ENCODE measurements around the gene CCT5.

The CCT5 gene

DNA sequence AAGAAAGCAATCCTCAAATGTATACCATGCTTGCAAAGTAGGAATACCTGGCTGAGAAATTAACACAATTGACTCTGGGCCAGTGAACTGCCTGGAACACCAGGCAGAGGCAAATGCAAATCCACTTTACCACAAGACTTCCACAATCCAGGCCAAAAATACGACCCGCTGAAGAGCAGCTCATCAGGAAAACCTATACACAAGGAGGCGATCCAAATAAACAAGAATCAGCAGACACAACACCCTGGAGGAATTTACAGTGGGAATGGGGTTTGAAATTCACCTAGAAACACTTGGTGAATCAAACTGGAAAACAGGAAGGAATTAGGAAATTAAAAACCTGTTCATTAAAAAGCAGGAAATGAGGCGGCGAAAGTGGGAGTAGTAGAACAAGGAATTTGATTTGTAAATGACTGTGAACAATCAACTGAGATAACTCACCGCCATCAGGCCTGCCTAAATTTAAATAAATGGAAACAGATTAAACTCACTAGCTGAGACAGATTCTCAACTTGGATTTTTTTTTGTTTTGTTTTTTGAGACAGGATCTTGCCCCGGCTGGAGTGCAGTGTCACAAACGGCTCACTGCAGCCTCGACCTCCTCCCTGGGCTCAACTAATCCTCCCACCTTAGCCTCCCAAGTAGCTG, 41.7 kb downstream of the CCT5 start:
- no peak overlapping the region for H3K4me3 Mint-ChIP-seq
- H3K9me3 Mint-ChIP-seq: peaks cover 4% of the 10 kb centered on the region in 2 donors
- ATAC-seq (replicated peaks): no peak
- no peak overlapping the region for H3K27ac Mint-ChIP-seq
- peaks cover 6 to 7% of the 10 kb centered on the region in 2 donors for H3K4me1 Mint-ChIP-seq
- DNase-seq: no peak
- peaks cover 0 to 3% of the 10 kb centered on the region in 2 donors for H3K36me3 Mint-ChIP-seq
- H3K27me3 Mint-ChIP-seq: peaks cover 16 to 17% of the 10 kb centered on the region in 2 donors

DNA sequence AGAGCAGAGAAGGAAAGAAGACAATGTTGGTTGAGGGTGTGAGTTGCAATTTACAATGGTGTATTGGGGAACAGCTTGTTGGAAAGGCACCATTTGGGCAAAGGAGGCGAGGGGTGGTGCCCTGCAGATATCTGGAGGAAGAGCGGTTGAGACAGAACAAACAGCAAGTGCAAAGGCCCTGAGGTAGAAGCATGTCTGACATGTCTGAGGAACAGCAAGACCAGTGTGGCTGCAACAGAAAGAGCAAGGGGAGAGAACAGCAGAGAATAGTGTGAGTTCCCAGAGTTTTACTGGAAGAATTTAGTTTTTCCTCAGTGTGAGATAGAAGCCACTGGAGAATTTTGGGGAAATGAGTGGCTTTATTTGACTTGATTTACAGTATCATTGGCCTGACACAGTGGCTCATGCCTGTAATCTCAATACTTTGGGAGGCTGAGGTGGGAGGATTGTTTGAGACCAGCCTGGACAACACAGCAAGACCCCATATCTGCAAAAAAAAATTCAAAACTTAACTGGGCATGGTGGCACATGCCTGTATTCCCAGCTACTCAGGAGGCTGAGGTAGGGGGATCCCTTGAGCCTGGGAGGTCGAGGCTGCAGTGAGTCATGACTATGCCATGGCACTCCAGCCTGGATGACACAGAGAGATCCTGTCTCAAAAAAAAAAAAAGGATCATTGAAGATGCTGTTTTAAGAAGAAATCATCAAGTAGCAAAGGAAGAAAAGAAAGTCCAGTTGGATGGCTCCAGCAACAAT, 44.0 kb downstream of the CCT5 start:
- Mint-ChIP-seq H3K9me3 (peaks cover 4% of the 10 kb centered on the region in 2 donors), H3K4me1 (no peaks in the 10 kb centered on the region), H3K27me3 (peaks cover 15 to 16% of the 10 kb centered on the region in 2 donors), H3K27ac (no peak overlapping the region), H3K36me3 (peaks cover 0 to 3% of the 10 kb centered on the region in 2 donors), H3K4me3 (no peak overlapping the region)
- no peak for ATAC-seq (replicated peaks)
- no peak for DNase-seq

DNA sequence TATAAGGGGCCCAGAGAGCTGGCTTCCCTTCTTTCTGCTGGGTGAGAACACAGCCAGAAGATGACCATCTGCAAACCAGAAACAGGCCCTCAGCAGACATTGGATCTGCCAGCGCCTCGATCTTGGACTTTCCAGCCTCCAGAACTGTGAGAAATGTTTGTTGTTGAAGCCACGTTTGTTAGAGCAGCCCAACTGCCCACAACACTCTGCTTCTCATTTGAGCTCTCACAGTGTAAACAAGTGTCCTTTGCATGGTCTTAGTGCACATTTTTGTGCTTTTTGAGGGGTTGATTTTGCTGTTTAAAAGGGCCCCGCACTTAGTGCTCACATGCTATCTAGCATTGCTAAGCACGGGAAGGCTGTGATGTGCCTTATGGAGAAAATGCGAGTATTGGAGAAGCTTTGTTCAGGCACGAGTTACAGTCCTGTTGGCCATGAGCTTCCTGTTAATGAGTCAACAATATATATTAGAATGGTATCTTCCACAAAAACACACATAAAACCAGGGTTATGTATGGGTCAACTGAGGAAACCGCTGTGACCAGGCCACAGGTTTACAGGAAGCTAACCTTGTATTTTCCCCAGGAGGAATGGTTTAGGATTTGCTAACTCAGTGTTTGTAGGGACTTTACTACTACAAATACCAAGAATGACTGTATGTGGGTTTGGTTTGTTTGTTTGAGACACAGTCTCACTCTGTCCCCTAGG, 45.7 kb downstream of the CCT5 start:
- H3K27ac Mint-ChIP-seq: no peak overlapping the region
- no peak overlapping the region for H3K4me3 Mint-ChIP-seq
- ATAC-seq (replicated peaks) (no peak), DNase-seq (no peak)
- H3K4me1 Mint-ChIP-seq: no peaks in the 10 kb centered on the region
- H3K27me3 Mint-ChIP-seq: peaks cover 13% of the 10 kb centered on the region in 2 donors
- peaks cover 0 to 3% of the 10 kb centered on the region in 2 donors for H3K36me3 Mint-ChIP-seq
- H3K9me3 Mint-ChIP-seq: peaks cover 4% of the 10 kb centered on the region in 2 donors

DNA sequence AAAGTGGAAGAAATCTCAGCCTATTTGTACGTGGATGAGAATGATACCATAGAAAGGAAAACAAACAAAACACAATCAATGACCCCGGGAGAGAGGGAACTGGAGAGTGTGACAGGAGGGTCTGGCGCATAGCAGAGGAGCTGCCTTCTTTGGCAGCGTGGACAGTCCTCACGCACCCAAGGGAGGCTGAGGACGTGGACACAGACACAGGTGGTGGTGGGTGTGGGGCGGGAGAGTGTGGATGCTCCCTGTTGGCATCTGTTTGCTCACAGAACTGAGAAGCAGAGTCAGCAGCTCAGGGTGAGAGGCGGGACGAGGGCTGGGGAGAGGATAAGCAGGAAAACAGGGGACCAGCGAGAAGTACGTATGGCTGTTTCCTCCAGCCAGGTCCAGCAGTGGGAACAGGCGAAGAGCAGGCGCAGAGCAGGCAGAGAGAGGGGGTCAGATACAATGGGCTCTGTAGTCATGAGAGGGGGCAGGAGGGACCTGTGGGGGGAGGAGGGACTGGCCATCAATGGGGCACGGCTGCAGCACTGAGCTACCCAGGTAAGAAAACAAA, 47.6 kb downstream of the CCT5 start:
- H3K27ac Mint-ChIP-seq: no peak overlapping the region
- peaks cover 4% of the 10 kb centered on the region in 2 donors for H3K9me3 Mint-ChIP-seq
- no peaks in the 10 kb centered on the region for H3K4me1 Mint-ChIP-seq
- H3K4me3 Mint-ChIP-seq: no peak overlapping the region
- peaks cover 9 to 10% of the 10 kb centered on the region in 2 donors for H3K27me3 Mint-ChIP-seq
- H3K36me3 Mint-ChIP-seq: peaks cover 0 to 3% of the 10 kb centered on the region in 2 donors
- ATAC-seq (replicated peaks): no peak
- no peak for DNase-seq

DNA sequence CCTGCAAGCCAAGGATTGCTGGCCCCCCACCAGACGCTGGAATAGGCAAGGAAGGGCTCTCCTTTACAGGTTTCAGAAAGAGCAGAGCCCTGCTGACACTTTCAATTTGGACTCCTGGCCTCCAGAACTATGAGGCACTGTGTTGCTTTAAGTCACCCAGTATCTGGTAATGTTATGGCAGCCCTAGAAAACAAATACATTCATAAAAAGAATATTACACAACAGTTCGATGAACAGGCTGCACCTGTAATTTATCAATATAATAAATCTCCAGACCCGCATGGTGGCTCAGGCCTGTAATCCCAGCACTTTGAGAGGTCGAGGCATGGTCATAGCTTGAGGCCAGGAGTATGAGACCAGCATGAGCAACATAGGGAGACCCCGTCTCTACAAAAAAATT, 50.2 kb downstream of the CCT5 start:
- H3K27ac Mint-ChIP-seq: no peak overlapping the region
- H3K4me3 Mint-ChIP-seq: no peak overlapping the region
- no peaks in the 10 kb centered on the region for H3K4me1 Mint-ChIP-seq
- no peak for ATAC-seq (replicated peaks)
- H3K27me3 Mint-ChIP-seq: peaks cover 0 to 8% of the 10 kb centered on the region in 2 donors
- H3K36me3 Mint-ChIP-seq: no peaks in the 10 kb centered on the region
- DNase-seq: no peak
- no peaks in the 10 kb centered on the region for H3K9me3 Mint-ChIP-seq

DNA sequence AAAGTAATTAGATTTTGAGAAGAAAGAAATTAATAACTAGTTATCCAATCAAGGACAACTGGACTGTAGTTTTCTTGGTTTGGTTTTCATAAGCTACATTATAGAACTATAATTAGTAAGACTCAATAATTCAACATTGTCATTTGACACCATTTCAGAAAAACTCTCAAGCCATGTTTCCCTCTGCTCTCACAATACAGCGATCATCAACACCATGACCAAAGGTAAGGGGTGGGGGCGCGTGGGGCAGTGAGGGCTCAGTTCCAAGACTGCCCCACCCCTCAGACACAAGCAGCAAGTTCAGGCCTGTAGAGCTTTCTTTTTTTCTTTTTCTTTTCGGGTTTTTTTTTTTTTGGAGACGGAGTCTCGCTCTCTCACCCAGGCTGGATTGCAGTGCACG, 51.2 kb downstream of the CCT5 start:
- H3K4me3 Mint-ChIP-seq: no peak overlapping the region
- no peaks in the 10 kb centered on the region for H3K36me3 Mint-ChIP-seq
- H3K4me1 Mint-ChIP-seq: no peaks in the 10 kb centered on the region
- H3K9me3 Mint-ChIP-seq: no peaks in the 10 kb centered on the region
- peaks cover 9 to 16% of the 10 kb centered on the region in 2 donors for H3K27me3 Mint-ChIP-seq
- H3K27ac Mint-ChIP-seq: no peak overlapping the region
- DNase-seq: no peak
- ATAC-seq (replicated peaks): no peak

DNA sequence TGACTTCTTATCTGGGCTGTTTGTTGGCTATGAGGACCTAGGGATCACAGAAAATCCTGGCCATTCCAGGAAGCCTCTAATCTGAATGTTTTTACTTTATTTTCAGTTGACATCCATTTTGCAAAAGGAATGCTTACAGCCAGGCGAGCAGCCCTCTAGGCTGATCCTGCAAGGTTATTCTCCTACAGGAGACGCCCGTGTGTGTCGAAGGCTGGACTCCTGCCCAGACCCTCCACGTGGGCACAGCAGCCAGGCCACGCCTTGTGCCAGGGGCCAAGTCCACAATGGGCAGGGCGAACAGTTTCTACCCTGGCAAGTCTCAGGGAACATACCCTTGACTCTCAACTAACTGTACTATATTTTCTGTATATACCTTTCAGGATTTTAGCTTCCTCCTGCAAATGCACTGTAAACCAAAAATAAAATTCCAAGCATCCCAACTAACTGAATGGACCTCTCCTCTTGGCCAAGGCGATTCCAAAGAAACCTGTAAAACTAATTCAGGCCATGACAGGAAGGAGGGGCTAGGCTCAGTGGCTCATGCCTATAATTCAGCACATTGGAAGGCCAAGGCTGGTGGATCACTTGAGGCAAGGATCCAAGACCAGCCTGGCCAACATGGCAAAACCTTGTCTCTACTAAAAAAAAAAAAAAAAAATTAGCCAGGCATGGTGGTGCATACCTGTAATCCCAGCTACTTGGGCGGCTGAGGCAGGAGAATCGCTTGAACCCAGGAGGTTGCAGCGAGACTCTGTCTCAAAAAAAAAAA, 51.9 kb downstream of the CCT5 start:
- ATAC-seq (replicated peaks) (no peak), DNase-seq (no peak)
- no peak overlapping the region for H3K27ac Mint-ChIP-seq
- H3K27me3 Mint-ChIP-seq: peaks cover 16 to 19% of the 10 kb centered on the region in 2 donors
- no peaks in the 10 kb centered on the region for H3K36me3 Mint-ChIP-seq
- no peaks in the 10 kb centered on the region for H3K9me3 Mint-ChIP-seq
- H3K4me1 Mint-ChIP-seq: peaks cover 0 to 3% of the 10 kb centered on the region in 2 donors
- H3K4me3 Mint-ChIP-seq: no peak overlapping the region

DNA sequence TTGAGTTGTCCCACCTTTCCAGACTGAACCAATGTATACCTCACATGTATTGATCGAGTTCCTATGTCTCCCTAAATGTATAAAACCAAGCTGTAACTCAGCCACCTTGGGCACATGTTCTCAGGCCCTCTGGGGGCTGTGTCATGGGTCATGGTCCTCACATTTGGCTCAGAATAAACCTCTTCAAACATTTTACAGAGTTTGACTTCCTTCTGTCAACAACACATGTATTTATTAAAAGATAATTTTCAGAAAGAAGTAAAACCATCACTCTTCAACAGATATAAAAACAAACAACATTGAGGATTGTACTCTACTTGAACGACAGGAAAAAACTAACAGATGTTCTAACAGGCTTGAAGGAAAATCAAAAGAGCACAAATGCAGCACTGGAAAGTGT, 53.1 kb downstream of the CCT5 start:
- ATAC-seq (replicated peaks): no peak
- H3K27ac Mint-ChIP-seq: no peak overlapping the region
- H3K27me3 Mint-ChIP-seq: peaks cover 24 to 26% of the 10 kb centered on the region in 2 donors
- H3K4me3 Mint-ChIP-seq: no peak overlapping the region
- peaks cover 4 to 5% of the 10 kb centered on the region in 2 donors for H3K36me3 Mint-ChIP-seq
- no peaks in the 10 kb centered on the region for H3K9me3 Mint-ChIP-seq
- DNase-seq: no peak
- H3K4me1 Mint-ChIP-seq: peaks cover 6 to 10% of the 10 kb centered on the region in 2 donors

DNA sequence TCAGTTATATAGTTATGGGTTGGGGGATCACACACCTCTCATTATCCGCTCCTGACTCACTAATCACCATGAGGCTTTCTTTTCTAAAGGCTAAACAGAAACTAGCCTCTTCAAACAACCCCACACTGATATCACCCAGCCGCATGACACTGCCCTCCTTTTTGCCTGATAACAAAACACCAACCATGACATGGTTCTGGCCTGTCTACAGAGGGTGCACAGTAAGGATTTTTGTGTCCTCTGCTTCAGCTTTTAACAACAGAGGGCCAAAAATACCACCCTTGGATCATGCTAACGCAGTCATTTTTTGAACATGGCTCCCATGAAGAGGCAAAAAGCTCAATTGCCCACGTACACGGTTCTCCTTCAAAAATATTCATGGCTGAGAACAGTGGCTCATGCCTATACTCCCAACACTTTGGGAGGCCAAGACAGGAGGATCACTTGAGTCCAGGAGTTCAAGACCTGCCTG, 53.7 kb downstream of the CCT5 start:
- no peak overlapping the region for H3K27ac Mint-ChIP-seq
- H3K9me3 Mint-ChIP-seq: no peaks in the 10 kb centered on the region
- no peak for DNase-seq
- peaks cover 6 to 10% of the 10 kb centered on the region in 2 donors for H3K4me1 Mint-ChIP-seq
- H3K36me3 Mint-ChIP-seq: peaks cover 4 to 5% of the 10 kb centered on the region in 2 donors
- ATAC-seq (replicated peaks): no peak
- H3K27me3 Mint-ChIP-seq: peaks cover 27 to 31% of the 10 kb centered on the region in 2 donors
- no peak overlapping the region for H3K4me3 Mint-ChIP-seq

DNA sequence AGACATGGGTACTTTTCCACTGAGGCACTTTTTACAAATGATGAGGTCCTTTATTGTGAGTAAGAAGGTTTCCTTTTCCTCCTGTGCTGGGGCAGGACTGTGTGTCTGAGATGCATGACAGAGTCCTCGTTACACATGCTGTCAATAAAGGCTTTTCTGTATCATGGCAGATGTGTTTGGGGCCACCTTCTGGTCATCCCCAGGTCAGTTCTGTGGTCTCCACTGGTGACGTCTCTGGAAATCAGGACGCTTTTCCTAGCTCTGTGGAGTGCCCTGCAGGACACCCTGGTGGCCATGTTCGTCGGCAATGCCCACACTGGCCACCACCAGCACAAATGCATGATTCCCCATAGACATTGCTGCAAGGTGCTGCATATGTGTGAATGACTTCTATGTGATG, 54.9 kb downstream of the CCT5 start:
- Mint-ChIP-seq H3K9me3 (no peaks in the 10 kb centered on the region), H3K4me3 (no peak overlapping the region), H3K4me1 (peaks cover 6 to 10% of the 10 kb centered on the region in 2 donors), H3K27me3 (peaks cover 32 to 34% of the 10 kb centered on the region in 2 donors), H3K27ac (no peak overlapping the region), H3K36me3 (peaks cover 4 to 5% of the 10 kb centered on the region in 2 donors)
- ATAC-seq (replicated peaks): no peak
- no peak for DNase-seq

DNA sequence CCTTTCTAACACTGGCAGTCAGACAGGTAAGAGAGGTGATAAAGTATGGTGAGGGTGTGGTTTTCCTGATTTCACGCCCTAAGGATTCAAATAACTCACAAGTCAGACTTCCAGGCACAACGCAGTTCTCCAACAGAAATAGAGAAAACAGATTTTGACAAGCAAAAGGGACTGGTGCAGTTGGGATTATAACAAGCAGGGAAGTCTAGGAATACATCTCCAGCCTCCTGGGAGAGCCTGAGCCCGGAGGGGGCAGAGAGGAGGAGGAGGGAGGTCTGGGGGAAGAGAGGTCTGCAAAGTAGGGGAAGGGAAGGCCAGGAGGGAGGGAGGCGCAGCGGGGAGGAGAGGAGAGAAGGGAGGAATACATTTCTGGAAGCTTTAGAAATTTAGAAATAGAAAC, 56.0 kb downstream of the CCT5 start:
- peaks cover 4 to 5% of the 10 kb centered on the region in 2 donors for H3K36me3 Mint-ChIP-seq
- H3K9me3 Mint-ChIP-seq: no peaks in the 10 kb centered on the region
- DNase-seq (no peak), ATAC-seq (replicated peaks) (no peak)
- peaks cover 34 to 35% of the 10 kb centered on the region in 2 donors for H3K27me3 Mint-ChIP-seq
- no peak overlapping the region for H3K27ac Mint-ChIP-seq
- H3K4me1 Mint-ChIP-seq: peaks cover 10% of the 10 kb centered on the region in 2 donors
- no peak overlapping the region for H3K4me3 Mint-ChIP-seq

DNA sequence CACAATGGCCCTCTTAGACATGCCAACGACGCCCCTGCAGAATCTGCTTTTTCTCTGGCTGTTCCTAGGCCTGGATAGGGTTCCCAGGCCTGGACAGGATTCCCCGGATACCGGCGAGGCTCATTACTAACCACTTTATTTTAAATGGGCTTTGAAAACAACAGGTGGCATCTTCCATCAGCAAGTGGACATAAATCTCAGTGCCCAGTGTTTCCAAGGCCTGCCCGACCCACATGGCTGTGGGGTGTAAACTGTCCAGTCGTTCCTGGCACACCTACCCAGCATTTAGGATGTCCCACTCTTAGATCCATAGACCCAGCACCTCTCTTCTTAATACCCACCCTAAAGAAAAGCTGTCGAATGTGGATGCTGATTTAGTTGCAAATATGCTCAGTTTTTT, 56.7 kb downstream of the CCT5 start:
- no peak overlapping the region for H3K4me3 Mint-ChIP-seq
- H3K4me1 Mint-ChIP-seq: peaks cover 10% of the 10 kb centered on the region in 2 donors
- H3K27me3 Mint-ChIP-seq: peaks cover 37 to 39% of the 10 kb centered on the region in 2 donors
- no peak for DNase-seq
- no peak overlapping the region for H3K27ac Mint-ChIP-seq
- no peak for ATAC-seq (replicated peaks)
- peaks cover 4 to 5% of the 10 kb centered on the region in 2 donors for H3K36me3 Mint-ChIP-seq
- H3K9me3 Mint-ChIP-seq: no peaks in the 10 kb centered on the region

DNA sequence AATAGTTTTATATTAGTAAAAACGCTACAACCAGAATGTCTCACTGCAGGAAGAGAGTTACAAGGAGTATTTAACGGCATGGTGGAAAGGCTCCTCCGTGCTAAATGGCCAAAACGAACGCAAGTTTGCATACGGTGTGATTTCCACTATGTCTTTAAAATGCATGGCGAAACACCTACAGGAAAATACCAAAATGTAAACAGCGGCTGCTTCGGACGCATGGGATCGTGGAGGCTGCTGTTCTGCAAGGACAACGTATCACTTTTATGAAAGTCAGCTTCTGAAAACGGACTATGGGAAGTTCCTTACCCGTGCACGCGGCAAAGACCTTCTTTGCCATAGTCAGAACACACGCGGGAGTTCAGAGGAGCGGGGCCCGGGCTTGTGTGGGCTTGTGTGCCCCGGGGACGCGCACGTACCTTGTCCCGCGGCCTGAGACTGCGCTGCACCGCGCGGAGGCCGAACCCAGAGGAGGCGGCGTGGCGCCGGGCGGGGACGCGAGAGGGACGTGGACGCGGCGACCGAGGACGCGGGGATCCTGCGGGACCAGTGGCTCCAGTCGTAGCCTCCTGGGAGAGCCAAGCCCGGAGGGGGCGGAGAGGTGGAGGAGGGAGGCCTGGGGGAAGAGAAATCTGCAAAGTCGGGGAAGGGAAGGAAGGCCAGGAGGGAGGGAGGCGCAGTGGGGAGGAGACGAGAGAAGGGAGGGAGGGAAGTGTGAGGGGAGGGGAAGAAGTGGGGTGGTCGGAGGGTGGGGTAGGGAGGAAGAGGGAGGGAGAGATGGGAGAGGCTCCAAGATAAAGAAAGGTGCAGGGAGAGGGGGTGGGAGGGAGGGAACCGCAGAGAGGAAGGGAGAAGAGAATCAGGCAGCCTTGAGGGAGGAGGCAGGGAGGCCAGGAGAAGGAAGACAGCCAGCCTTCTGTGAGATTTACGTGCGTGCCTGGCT, 57.4 kb downstream of the CCT5 start, which contains the start of gene CMBL:
Gene CMBL (minus strand): TSS at position 697 of the 943 bp plus-strand sequence. CDS start 17,140 bp downstream, outside the sequence.
- Mint-ChIP-seq H3K27me3 (peaks cover 39 to 40% of the 10 kb centered on the region in 2 donors), H3K36me3 (peaks cover 4 to 5% of the 10 kb centered on the region in 2 donors), H3K27ac (peak within 1 kb of the TSS; percentile 78), H3K9me3 (no peaks in the 10 kb centered on the region), H3K4me3 (peak within 1 kb of the TSS; percentile 86 to 89), H3K4me1 (peaks cover 10% of the 10 kb centered on the region in 2 donors)
- peak; percentile 18 for DNase-seq
- peak; percentile 89 to 92 for ATAC-seq (replicated peaks)
